HepG2 (cell line): ENCODE results near the gene CCDC14. TPM values are rescaled to one million over a fixed set of nuclear protein-coding genes. Genes with fewer than 3 reads are reported as not detected.
A peak's percentile ranks its signal among the peaks of the same experiment; 100 is the strongest.
"Not testable (repeated sequence)": the region's sequence is repeated elsewhere in the genome, so short reads cannot be mapped to it uniquely, and the experiment has no call there.

Experiments
- ATAC-seq: fragments of 200-7000 bp; cut with Tn5 transposase; 3 replicates; pipeline ENCODE4 v1.9.1; 2020; ENCODE audit warnings: mild to moderate bottlenecking, moderate library complexity
- BruUV-seq: library from RNA; stranded (reverse); fragments of 400-500 nt; replicated peaks from 2 replicates; lab custom pipeline; 2021; lab: Mats Ljungman, UMichigan
- CTCF ChIA-PET: fragments of 300-600 bp; formaldehyde crosslinking; extraction: SDS; loops from one replicate; lab custom pipeline; 2021; ENCODE audit warnings: low total read pairs, inconsistent platforms, low intra/inter-chr PET ratio; lab: Yijun Ruan, JAX
- POLR2A ChIA-PET: fragments of 350-600 bp; sonication (Branson Sonifier 250); formaldehyde crosslinking; loops from one replicate; lab custom pipeline; 2020; ENCODE audit warnings: antibody characterized with exemption, inconsistent platforms; lab: Yijun Ruan, JAX
- DNase-seq: peaks from one replicate; pipeline ENCODE4 v3.0.0-alpha.2; 2015; ENCODE audit warnings: low spot score
- FAIRE-seq: peaks from 3 replicates; lab custom pipeline; 2011; peaks lifted over from hg19 to GRCh38; lab: Jason Lieb, UNC
- H2AFZ ChIP-seq: one replicate; pipeline ENCODE4 v1.6.1; 2011; ENCODE audit warnings: low read length, inconsistent platforms
- H3K27ac ChIP-seq: fragments of 300-600 bp; 3 replicates; pipeline ENCODE4 v1.8.0; 2011; ENCODE audit warnings: mixed run types, mild to moderate bottlenecking, mixed read lengths, low read length, inconsistent platforms; ENCODE audit not compliant: insufficient read depth; ENCODE audit errors: extremely low read length
- H3K27me3 ChIP-seq, 2 experiments: fragments of 200-600 bp in 1 of 2; 2 replicates in 1 of 2; 3 replicates in 1 of 2; pipeline versions ENCODE4 v1.6.0 to v1.8.0; 2011; ENCODE audit warnings: low read length in 2 of 2, mild to moderate bottlenecking in 2 of 2, moderate library complexity in 2 of 2, inconsistent platforms in 1 of 2; ENCODE audit not compliant: insufficient read depth in 2 of 2, control insufficient read depth in 1 of 2
- H3K36me3 ChIP-seq, 2 experiments: fragments of 200-600 bp in 1 of 2; replicated peaks in 1 of 2; 2 replicates in 1 of 2; 3 replicates in 1 of 2; pipeline versions ENCODE4 v1.5.1 to v1.8.0; 2011; ENCODE audit warnings: low read length in 2 of 2, inconsistent platforms in 1 of 2; ENCODE audit not compliant: insufficient read depth in 2 of 2, control insufficient read depth in 1 of 2
- H3K4me1 ChIP-seq: 2 replicates; pipeline ENCODE4 v1.5.1; 2012; ENCODE audit warnings: low read length, inconsistent platforms; ENCODE audit not compliant: insufficient read depth
- H3K4me2 ChIP-seq: 2 replicates; pipeline ENCODE4 v1.6.0; 2011; ENCODE audit warnings: low read depth, low read length, inconsistent platforms
- H3K4me3 ChIP-seq, 3 experiments: fragments of 200-600 bp in 1 of 3; sonication (generic), shearing (Covaris generic) in 1 of 3; replicated peaks in 1 of 3; 2 replicates each; pipeline ENCODE4 v1.5.1; 2011 to 2016; ENCODE audit warnings: low read length in 3 of 3, inconsistent platforms in 2 of 3, low read depth in 2 of 3, mild to moderate bottlenecking in 2 of 3, control low read depth in 1 of 3, mixed read lengths in 1 of 3; ENCODE audit not compliant: insufficient read depth in 1 of 3
- H3K79me2 ChIP-seq: one replicate; pipeline ENCODE4 v1.6.1; 2011; ENCODE audit warnings: low read length, inconsistent platforms; ENCODE audit not compliant: insufficient read depth
- H3K9ac ChIP-seq: 2 replicates; pipeline ENCODE4 v1.6.0; 2011; ENCODE audit warnings: mild to moderate bottlenecking, low read depth, low read length, inconsistent platforms; ENCODE audit not compliant: insufficient read depth
- H3K9me3 ChIP-seq: 2 replicates; pipeline ENCODE4 v1.5.1; 2012; ENCODE audit warnings: mild to moderate bottlenecking, low read length
- H4K20me1 ChIP-seq: 2 replicates; pipeline ENCODE4 v1.6.0; 2011; ENCODE audit warnings: inconsistent platforms, mild to moderate bottlenecking, low read length, moderate library complexity; ENCODE audit not compliant: insufficient read depth
- RFXANK ChIP-seq: IDR thresholded peaks from 2 replicates; pipeline ENCODE4 v1.6.1; 2016
- WGBS: methylation state at CpG from one replicate; pipeline ENCODE4 v1.1.6; 2017; ENCODE audit warnings: low lambda C conversion rate; 5-methylcytosine and 5-hydroxymethylcytosine counted together
- in situ Hi-C: cut with HindIII; loops from 2 replicates; pipeline ENCODE4 v1.10.0; 2017; ENCODE audit warnings: low pct_unique_long_range_greater_than_20kb; ENCODE audit not compliant: extremely low pct_ligation_motif_present
- intact Hi-C: fragments of 100-400 bp; cut with micrococcal nuclease; formaldehyde crosslinking; loops from one replicate; pipeline ENCODE4 v1.10.0; 2022; ENCODE audit not compliant: unreplicated experiment
- polyA plus RNA-seq, 8 experiments: library from polyadenylated mRNA; depleted of rRNA in 3 of 8; stranded (reverse) in 7 of 8; unstranded in 1 of 8; fragments of >200 nt; fragmentation: Illumina TruSeq in 4 of 8; extraction: Trizol in 4 of 8; gene quantifications; 2 replicates each; pipeline versions ENCODE4 v1.2.1 to v1.2.3, GENCODE V29; 2011 to 2016; ENCODE audit warnings: low read depth in 4 of 8, missing spikeins in 1 of 8, mixed read lengths in 1 of 8; ENCODE audit not compliant: insufficient read depth in 1 of 8
- total RNA-seq, 5 experiments: library from RNA; depleted of rRNA; stranded (reverse); fragments of >200 nt; fragmentation: Illumina TruSeq; extraction: Trizol; gene quantifications; 2 replicates each; pipeline ENCODE4 v1.2.3, GENCODE V29; 2016; ENCODE audit warnings: low read depth in 1 of 5

The CCDC14 gene
- total and polyA plus RNA-seq, 2 of the 13 experiments (the other 11 are each of a cell fraction or from before 2014, with no cell fraction given): 48.7 to 49.0 TPM

GRCh38 chr3:123971406-123971805 lies 10.4 kb upstream of the CCDC14 start:
- POLR2A ChIA-PET: no interaction called here
- CTCF ChIA-PET: no interaction called here

GRCh38 chr3:123967260-123967659 lies 6.2 kb upstream of the CCDC14 start:
- H3K79me2 ChIP-seq, H2AFZ ChIP-seq, H3K4me2 ChIP-seq, H3K36me3 ChIP-seq, H3K27ac ChIP-seq, H4K20me1 ChIP-seq, H3K4me3 ChIP-seq, in situ Hi-C loops, CTCF ChIA-PET, FAIRE-seq, ATAC-seq, H3K9ac ChIP-seq, DNase-seq, POLR2A ChIA-PET, BruUV-seq, H3K9me3 ChIP-seq: not testable (repeated sequence)
- WGBS: 2% methylated on average over 2 of the region's 2 CpGs
- intact Hi-C loops: loop anchor here (10.0 kb wide), 1 partner anchor 212 kb away; no protein-coding TSS in a partner anchor
- Histone ChIP-seq H3K27me3 (peaks cover 0 to 13% of the 10 kb centered on the region in 2 experiments; a peak in 1 of 5 replicates), H3K4me1 (peaks cover 20% of the 10 kb centered on the region)

More at GRCh38 chr3:123971406-123971805, 10.4 kb upstream of the CCDC14 start:
- Histone ChIP-seq H3K4me2 (no peak overlapping the region), H3K36me3 (no peaks in the 10 kb centered on the region), H2AFZ (no peak overlapping the region), H3K4me1 (peaks cover 4% of the 10 kb centered on the region; the same call in 1 of the 2 replicates), H3K27ac (no peak overlapping the region), H3K9me3 (no peaks in the 10 kb centered on the region), H3K79me2 (no peaks in the 10 kb centered on the region), H4K20me1 (no peaks in the 10 kb centered on the region), H3K4me3 (no peak overlapping the region), H3K27me3 (peaks cover 2 to 13% of the 10 kb centered on the region in 2 experiments; a peak in 2 of 5 replicates), H3K9ac (no peak overlapping the region)
- ATAC-seq (no peak), DNase-seq (no peak), FAIRE-seq (no peak)
- no peak for TF ChIP-seq RFXANK (CRISPR knock-in tag)
- in situ Hi-C loops (no loop called here), intact Hi-C loops (no loop called here)
- no TSS peak for BruUV-seq

- BruUV-seq, H2AFZ ChIP-seq, H3K79me2 ChIP-seq, H3K4me2 ChIP-seq, H3K27ac ChIP-seq, POLR2A ChIA-PET, in situ Hi-C loops, DNase-seq, H3K4me3 ChIP-seq, CTCF ChIA-PET, H3K9me3 ChIP-seq, H4K20me1 ChIP-seq, H3K36me3 ChIP-seq, H3K9ac ChIP-seq: not testable (repeated sequence)
- intact Hi-C loops: loop anchor here (10.0 kb wide), 1 partner anchor 212 kb away; no protein-coding TSS in a partner anchor
- ATAC-seq: peak; percentile 87
- FAIRE-seq: peak; percentile 83
- Histone ChIP-seq H3K4me1 (peaks cover 23% of the 10 kb centered on the region), H3K27me3 (peaks cover 0 to 13% of the 10 kb centered on the region in 2 experiments; a peak in 1 of 5 replicates)
- no CpG with 5 or more reads among the region's 1 CpG for WGBS
Observed at GRCh38 chr3:123966799-123967198, 5.8 kb upstream of the CCDC14 start.
